Memory B cell (primary cell): ENCODE results near the gene RBM4B.
"Not testable (repeated sequence)": the region's sequence is repeated elsewhere in the genome, so short reads cannot be mapped to it uniquely, and the experiment has no call there.

Source experiments
- ATAC-seq: fragments of 150-1000 bp; cut with Tn5 transposase; 2 replicates; pipeline ENCODE4 v1.10.0; 2021; ENCODE audit warnings: low read depth, mild to moderate bottlenecking, moderate library complexity
- DNase-seq, 2 donors: peaks; one replicate each; pipeline ENCODE4 v3.0.0; 2022; ENCODE audit warnings: low spot score in 2 of 2
- H3K27ac Mint-ChIP-seq: one replicate; pipeline ENCODE4 v1.8.0; 2022; ENCODE audit warnings: mild to moderate bottlenecking, moderate library complexity, mixed read lengths
- H3K27me3 Mint-ChIP-seq: one replicate; pipeline ENCODE4 v1.8.0; 2022; ENCODE audit warnings: mixed read lengths
- H3K36me3 Mint-ChIP-seq: one replicate; pipeline ENCODE4 v1.8.0; 2022; ENCODE audit warnings: mild to moderate bottlenecking, mixed read lengths
- H3K4me1 Mint-ChIP-seq: one replicate; pipeline ENCODE4 v1.8.0; 2022; ENCODE audit warnings: mixed read lengths
- H3K4me3 Mint-ChIP-seq: one replicate; pipeline ENCODE4 v1.8.0; 2022; ENCODE audit warnings: mild to moderate bottlenecking, moderate library complexity, mixed read lengths
- H3K9me3 Mint-ChIP-seq: one replicate; pipeline ENCODE4 v1.8.0; 2022; ENCODE audit warnings: mixed read lengths

The RBM4B gene

GRCh38 chr11:66652651-66653050 is 25.0 kb downstream of the RBM4B start:
- ATAC-seq: no peak
- Mint-ChIP-seq H3K27ac (peak overlapping the region; percentile 4), H3K4me3 (no peak overlapping the region)

GRCh38 chr11:66651016-66651415 is 26.7 kb downstream of the RBM4B start:
- no peaks in the 10 kb centered on the region for H3K9me3 Mint-ChIP-seq
- no peak for ATAC-seq
- H3K27me3 Mint-ChIP-seq: no peaks in the 10 kb centered on the region
- peaks cover 28% of the 10 kb centered on the region for H3K4me1 Mint-ChIP-seq
- H3K36me3 Mint-ChIP-seq: peaks cover 19% of the 10 kb centered on the region
- no peak for DNase-seq
- H3K27ac Mint-ChIP-seq: no peak overlapping the region
- H3K4me3 Mint-ChIP-seq: no peak overlapping the region

More at GRCh38 chr11:66652651-66653050, 25.0 kb downstream of the RBM4B start:
- H3K36me3 Mint-ChIP-seq: peaks cover 11% of the 10 kb centered on the region
- no peak for DNase-seq
- peaks cover 17% of the 10 kb centered on the region for H3K4me1 Mint-ChIP-seq
- H3K9me3 Mint-ChIP-seq: no peaks in the 10 kb centered on the region
- no peaks in the 10 kb centered on the region for H3K27me3 Mint-ChIP-seq

- Mint-ChIP-seq H3K27ac (no peak overlapping the region), H3K4me3 (no peak overlapping the region), H3K4me1 (peaks cover 32% of the 10 kb centered on the region), H3K9me3 (no peaks in the 10 kb centered on the region), H3K27me3 (no peaks in the 10 kb centered on the region), H3K36me3 (peaks cover 21% of the 10 kb centered on the region)
- ATAC-seq (no peak), DNase-seq (no peak)
These were observed 27.8 kb downstream of the RBM4B start for GRCh38 chr11:66649903-66650302.

GRCh38 chr11:66646828-66647227 is 30.9 kb downstream of the RBM4B start:
- Mint-ChIP-seq H3K4me1 (peaks cover 46% of the 10 kb centered on the region), H3K36me3 (peaks cover 41% of the 10 kb centered on the region), H3K9me3 (no peaks in the 10 kb centered on the region), H3K27ac (peak overlapping the region; percentile 75), H3K4me3 (no peak overlapping the region), H3K27me3 (no peaks in the 10 kb centered on the region)
- ATAC-seq: no peak
- no peak for DNase-seq

- ATAC-seq (no peak), DNase-seq (no peak)
- Mint-ChIP-seq H3K4me3 (no peak overlapping the region), H3K9me3 (no peaks in the 10 kb centered on the region), H3K27ac (peak overlapping the region; percentile 17), H3K4me1 (peaks cover 63% of the 10 kb centered on the region), H3K36me3 (peaks cover 50% of the 10 kb centered on the region), H3K27me3 (no peaks in the 10 kb centered on the region)
These were observed 33.8 kb downstream of the RBM4B start for GRCh38 chr11:66643745-66644437.

- Mint-ChIP-seq H3K36me3 (peaks cover 46% of the 10 kb centered on the region), H3K4me1 (peaks cover 70% of the 10 kb centered on the region), H3K27ac (no peak overlapping the region), H3K27me3 (no peaks in the 10 kb centered on the region), H3K4me3 (peak overlapping the region; percentile 68), H3K9me3 (no peaks in the 10 kb centered on the region)
- DNase-seq (no peak), ATAC-seq (no peak)
These were observed 35.9 kb downstream of the RBM4B start for GRCh38 chr11:66641834-66642233.

- Mint-ChIP-seq H3K4me3 (peak overlapping the region; percentile 97), H3K27ac (peak overlapping the region; percentile 94)
These were observed 37.8 kb downstream of the RBM4B start for GRCh38 chr11:66639814-66640340.

GRCh38 chr11:66639066-66639813 is 38.4 kb downstream of the RBM4B start:
- DNase-seq: no peak
- no peaks in the 10 kb centered on the region for H3K27me3 Mint-ChIP-seq
- H3K36me3 Mint-ChIP-seq: peaks cover 32% of the 10 kb centered on the region
- H3K27ac Mint-ChIP-seq: peak overlapping the region; percentile 94
- peaks cover 55% of the 10 kb centered on the region for H3K4me1 Mint-ChIP-seq
- H3K9me3 Mint-ChIP-seq: no peaks in the 10 kb centered on the region
- no peak for ATAC-seq
- peak overlapping the region; percentile 97 for H3K4me3 Mint-ChIP-seq

More at GRCh38 chr11:66639814-66640340, 37.8 kb downstream of the RBM4B start:
- not testable (repeated sequence) for ATAC-seq, DNase-seq, H3K9me3 Mint-ChIP-seq, H3K27me3 Mint-ChIP-seq
- Mint-ChIP-seq H3K36me3 (peaks cover 33% of the 10 kb centered on the region), H3K4me1 (peaks cover 57% of the 10 kb centered on the region)

GRCh38 chr11:66638177-66639065 is 39.3 kb downstream of the RBM4B start, which contains the start of gene RBM4:
TSS of gene RBM4 (plus strand) at chr11:66638703. CDS start at chr11:66639712, 1,009 bp downstream.
- Mint-ChIP-seq H3K27ac (peak within 1 kb of the TSS; percentile 94), H3K4me3 (peak within 1 kb of the TSS; percentile 97), H3K9me3 (no peaks in the 10 kb centered on the region), H3K36me3 (peaks cover 26% of the 10 kb centered on the region), H3K4me1 (peaks cover 51% of the 10 kb centered on the region), H3K27me3 (no peaks in the 10 kb centered on the region)
- DNase-seq (peak; percentile 81 to 94), ATAC-seq (peak; percentile 87)

GRCh38 chr11:66637557-66638176 is 40.0 kb downstream of the RBM4B start:
- Mint-ChIP-seq H3K27ac (peak overlapping the region; percentile 94), H3K36me3 (peaks cover 19% of the 10 kb centered on the region), H3K27me3 (no peaks in the 10 kb centered on the region), H3K4me3 (peak overlapping the region; percentile 97), H3K9me3 (no peaks in the 10 kb centered on the region), H3K4me1 (peaks cover 44% of the 10 kb centered on the region)
- DNase-seq (no peak), ATAC-seq (no peak)

- Mint-ChIP-seq H3K9me3 (no peaks in the 10 kb centered on the region), H3K4me3 (no peak overlapping the region), H3K4me1 (peaks cover 43% of the 10 kb centered on the region), H3K27ac (no peak overlapping the region), H3K27me3 (no peaks in the 10 kb centered on the region), H3K36me3 (peaks cover 12% of the 10 kb centered on the region)
- ATAC-seq: no peak
- no peak for DNase-seq
These were observed 41.3 kb downstream of the RBM4B start for GRCh38 chr11:66636411-66636810.

GRCh38 chr11:66632952-66633351 is 44.7 kb downstream of the RBM4B start:
- H3K4me1 Mint-ChIP-seq: peaks cover 38% of the 10 kb centered on the region
- H3K36me3 Mint-ChIP-seq: peaks cover 18% of the 10 kb centered on the region
- no peak for ATAC-seq
- no peak overlapping the region for H3K27ac Mint-ChIP-seq
- no peaks in the 10 kb centered on the region for H3K27me3 Mint-ChIP-seq
- no peaks in the 10 kb centered on the region for H3K9me3 Mint-ChIP-seq
- no peak overlapping the region for H3K4me3 Mint-ChIP-seq
- DNase-seq: no peak

GRCh38 chr11:66631883-66632282 is 45.8 kb downstream of the RBM4B start:
- Mint-ChIP-seq H3K4me3 (no peak overlapping the region), H3K9me3 (no peaks in the 10 kb centered on the region), H3K4me1 (peaks cover 34% of the 10 kb centered on the region), H3K27me3 (no peaks in the 10 kb centered on the region), H3K36me3 (peaks cover 18% of the 10 kb centered on the region), H3K27ac (peak overlapping the region; percentile 77)
- DNase-seq: no peak
- no peak for ATAC-seq
